ENCODE results near the gene ZC3H12A.
A peak's percentile ranks its signal among the peaks of the same experiment; 100 is the strongest.
"Not testable (repeated sequence)": the region's sequence is repeated elsewhere in the genome, so short reads cannot be mapped to it uniquely, and the experiment has no call there.

Gene ZC3H12A

DNA sequence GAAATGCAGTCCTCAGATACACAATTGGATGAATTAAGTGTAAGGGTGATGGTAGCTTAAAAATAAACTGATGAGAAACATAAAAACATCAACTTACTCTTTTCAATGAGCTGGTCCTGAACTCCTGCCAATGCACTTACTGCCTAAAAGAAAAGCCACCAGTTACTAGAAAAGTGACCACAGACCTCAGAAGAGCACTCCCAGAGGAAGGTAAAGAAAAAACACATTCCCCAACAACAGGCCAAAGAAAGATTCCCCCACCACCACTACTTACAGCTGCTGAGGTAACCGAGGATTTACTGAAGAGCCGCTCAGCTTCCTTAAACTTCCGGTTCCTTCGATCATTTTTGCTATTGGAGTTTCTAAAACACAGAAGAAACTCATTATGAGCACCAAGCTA, 34.8 kb downstream of the ZC3H12A start:
- Histone ChIP-seq H2AFZ (ENCODE audit: low read depth, low read length) (no peak overlapping the region), H3K9me3 (ENCODE audit: low read length) (no peaks in the 10 kb centered on the region), H3K4me1 (ENCODE audit: insufficient read depth, low read length) (peaks cover 9% of the 10 kb centered on the region), H3K27me3 (ENCODE audit: insufficient read depth, low read length) (no peaks in the 10 kb centered on the region), H3K36me3 (ENCODE audit: insufficient read depth, low read length) (peaks cover 56% of the 10 kb centered on the region), H3K4me3 (ENCODE audit: low read length) (no peak overlapping the region)

DNA sequence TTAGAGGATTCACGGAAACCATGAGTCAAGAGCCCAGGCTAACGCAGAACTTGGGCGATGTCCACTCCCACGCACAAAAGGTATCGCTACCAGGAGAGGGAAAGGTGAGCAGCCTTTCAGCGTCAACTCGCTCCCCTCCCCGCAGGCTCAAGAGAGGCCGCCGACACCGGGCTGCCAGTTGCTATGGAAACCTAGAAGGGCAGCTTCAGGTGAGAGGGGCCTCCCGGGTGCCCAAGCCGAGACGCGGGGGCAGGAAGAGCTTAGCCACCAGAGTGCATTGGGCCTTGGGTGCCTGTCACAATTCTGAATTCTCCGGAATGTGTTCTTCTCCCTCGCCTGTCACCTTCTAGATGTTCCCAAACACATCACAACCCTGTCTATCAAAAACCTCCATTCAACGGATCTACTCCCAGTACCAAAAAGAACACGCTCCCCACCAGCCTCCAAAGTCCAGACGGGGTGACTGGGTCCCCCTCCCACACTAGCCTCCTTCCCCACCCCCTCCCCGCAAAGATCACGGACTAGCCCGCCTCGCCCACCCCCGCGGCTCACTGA, 39.5 kb downstream of the ZC3H12A start:
- no peaks in the 10 kb centered on the region for H3K27me3 ChIP-seq (ENCODE audit: insufficient read depth, low read length)
- H2AFZ ChIP-seq (ENCODE audit: low read depth, low read length) = peak overlapping the region; percentile 69
- H3K4me1 ChIP-seq (ENCODE audit: insufficient read depth, low read length) = peaks cover 16% of the 10 kb centered on the region
- H3K4me3 ChIP-seq (ENCODE audit: low read length) = peak overlapping the region; percentile 56
- H3K9me3 ChIP-seq (ENCODE audit: low read length) = no peaks in the 10 kb centered on the region
- H3K36me3 ChIP-seq (ENCODE audit: insufficient read depth, low read length) = peaks cover 25% of the 10 kb centered on the region

DNA sequence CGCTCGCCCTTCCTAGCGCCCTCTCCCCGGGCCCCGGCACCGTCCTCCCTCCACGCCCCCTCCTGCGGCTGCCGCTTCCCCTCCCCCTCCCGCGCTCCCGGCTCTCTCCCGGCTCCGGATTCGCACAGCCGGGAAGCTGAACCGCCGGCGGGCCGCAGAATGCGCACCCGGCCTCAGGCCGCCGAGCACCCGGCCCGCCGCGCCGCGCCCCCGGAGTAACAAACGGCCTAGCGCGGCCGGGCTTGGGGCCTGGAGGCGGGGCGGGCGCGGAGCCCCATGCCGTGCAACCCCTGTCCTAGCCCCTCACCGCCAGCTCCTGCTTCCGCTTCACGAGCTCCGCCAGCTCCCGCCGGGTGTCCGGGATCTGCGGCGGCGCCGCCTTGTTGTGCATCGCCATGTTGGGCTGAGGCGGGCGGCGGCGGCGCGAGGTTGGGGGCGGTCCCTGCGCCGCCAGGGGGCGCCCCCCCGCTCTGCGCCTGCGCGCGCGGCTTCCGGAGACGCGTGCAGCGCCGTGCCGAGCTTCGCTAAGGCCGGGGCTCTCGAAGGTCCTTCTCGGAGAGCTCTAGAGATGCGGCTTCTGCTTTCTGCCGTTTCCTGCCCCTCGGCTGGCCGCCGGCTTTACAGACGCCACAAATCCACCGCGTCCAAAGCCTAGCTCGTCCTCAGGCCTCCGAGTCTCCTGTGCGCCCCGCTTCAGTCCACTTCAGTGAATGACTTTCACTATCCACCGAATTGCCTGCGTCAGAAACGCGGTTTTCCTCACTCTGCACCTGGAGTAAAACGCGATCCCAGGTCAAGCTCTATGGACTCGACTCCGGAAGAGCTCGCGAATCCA, 40.2 kb downstream of the ZC3H12A start, which contains the start of gene MEAF6:
TSS of gene MEAF6 (minus strand) at position 417 of the 835 bp plus-strand sequence. CDS start at position 397, 20 bp downstream.
- Histone ChIP-seq H2AFZ (ENCODE audit: low read depth, low read length) (peak within 1 kb of the TSS; percentile 69), H3K4me3 (ENCODE audit: low read length) (peak within 1 kb of the TSS; percentile 56), H3K9me3 (ENCODE audit: low read length) (no peaks in the 10 kb centered on the region), H3K4me1 (ENCODE audit: insufficient read depth, low read length) (peaks cover 16% of the 10 kb centered on the region), H3K36me3 (ENCODE audit: insufficient read depth, low read length) (peaks cover 19% of the 10 kb centered on the region), H3K27me3 (ENCODE audit: insufficient read depth, low read length) (no peaks in the 10 kb centered on the region)

DNA sequence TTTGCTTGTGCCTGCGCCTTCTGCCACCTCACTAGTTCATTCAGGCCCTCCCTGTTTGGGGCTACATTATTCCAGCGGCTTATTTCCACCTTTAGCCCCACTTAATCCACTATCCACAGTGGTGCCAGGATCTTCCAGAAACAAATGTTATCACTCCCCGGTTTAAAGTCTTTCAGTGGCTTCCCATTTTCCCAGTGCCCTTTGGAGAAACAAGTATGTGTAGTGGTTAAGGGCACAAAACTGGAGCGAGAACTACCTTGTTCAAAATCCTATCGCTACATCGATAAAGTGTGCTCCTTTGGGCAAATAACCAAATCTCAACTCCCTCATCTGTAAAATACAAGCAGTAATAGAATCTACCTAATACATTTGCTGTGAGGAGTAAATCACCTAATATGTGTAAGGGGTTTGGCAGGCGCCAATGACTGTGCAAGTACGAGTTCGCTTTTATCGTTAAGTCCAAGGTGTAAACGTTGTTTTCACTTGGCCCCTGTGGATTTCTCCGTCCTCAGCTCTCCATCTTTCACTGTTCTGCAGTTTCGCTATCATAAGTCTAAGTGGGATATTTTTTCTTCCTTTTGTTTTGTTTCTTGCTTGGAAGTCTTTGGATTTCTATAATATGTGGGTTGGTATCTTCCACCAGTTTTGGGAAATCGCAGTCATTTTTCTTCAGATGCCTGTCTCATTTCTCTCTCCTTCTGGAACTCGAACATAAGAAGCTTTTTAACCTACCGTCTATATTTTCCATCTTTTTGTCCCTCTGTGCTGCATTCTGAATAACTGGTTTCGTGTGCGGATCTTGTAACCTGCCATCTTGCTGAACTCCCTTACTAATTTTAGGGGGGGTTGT, 41.0 kb downstream of the ZC3H12A start:
- peaks cover 19% of the 10 kb centered on the region for H3K36me3 ChIP-seq (ENCODE audit: insufficient read depth, low read length)
- H2AFZ ChIP-seq (ENCODE audit: low read depth, low read length) = peak overlapping the region; percentile 69
- no peaks in the 10 kb centered on the region for H3K27me3 ChIP-seq (ENCODE audit: insufficient read depth, low read length)
- H3K4me1 ChIP-seq (ENCODE audit: insufficient read depth, low read length) = peaks cover 16% of the 10 kb centered on the region
- no peaks in the 10 kb centered on the region for H3K9me3 ChIP-seq (ENCODE audit: low read length)
- H3K4me3 ChIP-seq (ENCODE audit: low read length) = peak overlapping the region; percentile 56

DNA sequence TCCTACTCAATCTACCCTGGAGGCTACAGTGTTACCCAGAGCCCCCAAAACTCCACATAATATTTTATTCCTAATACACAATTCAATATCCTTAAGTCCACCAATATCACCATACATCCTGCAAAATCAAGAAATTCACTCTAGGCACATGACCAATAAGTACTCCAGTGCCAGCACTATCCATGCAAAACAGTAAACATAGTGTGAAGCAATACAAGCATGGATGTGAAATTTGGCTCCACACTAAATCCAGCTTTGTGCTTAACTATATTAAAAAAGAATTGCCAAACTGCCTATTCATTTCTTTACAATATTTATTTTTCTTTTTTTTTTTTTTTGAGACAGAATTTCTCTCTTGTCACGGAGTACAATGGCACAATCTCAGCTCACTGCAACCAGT, 43.2 kb downstream of the ZC3H12A start:
- Histone ChIP-seq H3K4me3 (ENCODE audit: low read length) (no peak overlapping the region), H3K9me3 (ENCODE audit: low read length) (no peaks in the 10 kb centered on the region), H2AFZ (ENCODE audit: low read depth, low read length) (no peak overlapping the region), H3K4me1 (ENCODE audit: insufficient read depth, low read length) (peaks cover 16% of the 10 kb centered on the region), H3K36me3 (ENCODE audit: insufficient read depth, low read length) (peaks cover 7% of the 10 kb centered on the region), H3K27me3 (ENCODE audit: insufficient read depth, low read length) (no peaks in the 10 kb centered on the region)

DNA sequence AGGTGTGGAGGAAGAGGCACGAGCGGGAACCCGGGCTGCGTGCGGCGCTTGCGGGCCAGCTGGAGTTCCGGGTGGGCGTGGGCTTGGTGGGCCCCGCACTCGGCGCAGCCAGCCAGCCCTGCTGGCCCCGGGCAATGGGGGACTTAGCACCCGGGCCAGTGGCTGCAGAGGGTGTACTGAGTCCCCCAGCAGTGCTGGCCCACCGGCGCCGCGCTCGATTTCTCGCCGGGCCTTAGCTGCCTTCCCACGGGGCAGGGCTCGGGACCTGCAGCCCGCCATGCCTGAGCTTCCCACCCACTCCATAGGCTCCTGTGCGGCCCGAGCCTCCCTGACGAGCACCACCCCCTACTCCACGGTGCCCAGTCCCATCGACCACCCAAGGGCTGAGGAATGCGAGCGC, 43.9 kb downstream of the ZC3H12A start:
- not testable (repeated sequence) for H3K9me3 ChIP-seq (ENCODE audit: low read length); H3K27me3 ChIP-seq (ENCODE audit: insufficient read depth, low read length); H2AFZ ChIP-seq (ENCODE audit: low read depth, low read length); H3K4me3 ChIP-seq (ENCODE audit: low read length); H3K36me3 ChIP-seq (ENCODE audit: insufficient read depth, low read length)
- peaks cover 13% of the 10 kb centered on the region for H3K4me1 ChIP-seq (ENCODE audit: insufficient read depth, low read length)

DNA sequence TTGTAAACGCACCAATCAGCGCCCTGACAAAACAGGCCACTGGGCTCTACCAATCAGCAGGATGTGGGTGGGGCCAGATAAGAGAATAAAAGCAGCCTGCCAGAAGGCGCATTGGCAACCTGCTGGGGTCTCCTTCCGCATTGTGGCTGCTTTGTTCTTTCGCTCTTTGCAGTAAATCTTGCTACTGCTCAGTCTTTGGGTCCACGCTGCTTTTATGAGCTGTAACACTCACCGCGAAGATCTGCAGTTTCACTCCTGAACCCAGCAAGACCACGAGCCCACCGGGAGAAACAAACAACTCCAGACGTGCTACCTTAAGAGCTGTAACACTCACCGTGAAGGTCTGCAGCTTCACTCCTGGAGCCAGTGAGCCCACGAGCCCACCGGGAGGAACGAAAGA, 44.5 kb downstream of the ZC3H12A start:
- H3K36me3 ChIP-seq (ENCODE audit: insufficient read depth, low read length); H3K9me3 ChIP-seq (ENCODE audit: low read length); H2AFZ ChIP-seq (ENCODE audit: low read depth, low read length); H3K27me3 ChIP-seq (ENCODE audit: insufficient read depth, low read length); H3K4me1 ChIP-seq (ENCODE audit: insufficient read depth, low read length); H3K4me3 ChIP-seq (ENCODE audit: low read length): not testable (repeated sequence)

DNA sequence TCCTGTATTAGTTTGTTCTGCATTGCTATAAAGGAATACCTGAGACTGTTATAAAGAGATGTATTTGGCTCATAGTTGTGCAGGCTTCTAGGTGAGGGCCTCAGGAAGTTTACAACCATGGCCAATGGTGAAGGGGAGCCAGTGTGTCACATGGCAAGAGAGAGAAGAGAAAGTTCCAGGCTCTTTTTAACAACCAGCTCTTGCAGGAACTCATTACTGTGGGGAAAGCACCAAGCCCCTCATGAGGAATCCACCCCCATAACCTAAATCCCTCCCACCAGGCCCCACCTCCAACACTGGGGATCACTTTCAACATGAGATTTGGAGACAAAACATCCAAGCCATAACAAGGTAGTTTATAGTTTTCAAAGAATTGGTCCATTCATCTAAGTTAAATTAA, 45.2 kb downstream of the ZC3H12A start:
- H3K27me3 ChIP-seq (ENCODE audit: insufficient read depth, low read length) = no peaks in the 10 kb centered on the region
- H3K9me3 ChIP-seq (ENCODE audit: low read length) = no peaks in the 10 kb centered on the region
- peaks cover 7% of the 10 kb centered on the region for H3K4me1 ChIP-seq (ENCODE audit: insufficient read depth, low read length)
- no peak overlapping the region for H3K4me3 ChIP-seq (ENCODE audit: low read length)
- H3K36me3 ChIP-seq (ENCODE audit: insufficient read depth, low read length) = no peaks in the 10 kb centered on the region
- no peak overlapping the region for H2AFZ ChIP-seq (ENCODE audit: low read depth, low read length)

DNA sequence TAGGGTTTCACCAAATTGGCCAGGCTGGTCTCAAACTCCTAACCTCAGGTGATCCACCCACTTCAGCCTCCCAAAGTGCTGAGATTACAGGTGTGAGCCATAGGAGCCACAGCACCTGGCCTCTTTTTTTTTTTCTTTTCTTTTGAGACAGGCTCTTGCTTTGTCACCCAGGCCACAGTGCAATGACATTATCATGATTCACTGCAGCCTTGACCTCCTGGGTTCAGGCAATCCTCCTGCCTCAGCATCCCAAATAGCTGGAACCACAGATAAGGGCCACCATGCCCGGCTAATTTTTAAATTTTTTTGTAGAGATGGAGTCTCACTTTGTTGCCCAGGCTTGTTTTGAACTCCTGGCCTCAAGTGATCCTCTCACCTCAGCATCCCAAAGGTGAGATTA, 55.5 kb downstream of the ZC3H12A start:
- H3K27me3 ChIP-seq (ENCODE audit: insufficient read depth, low read length); H3K36me3 ChIP-seq (ENCODE audit: insufficient read depth, low read length); H2AFZ ChIP-seq (ENCODE audit: low read depth, low read length); H3K4me1 ChIP-seq (ENCODE audit: insufficient read depth, low read length); H3K9me3 ChIP-seq (ENCODE audit: low read length); H3K4me3 ChIP-seq (ENCODE audit: low read length): not testable (repeated sequence)

DNA sequence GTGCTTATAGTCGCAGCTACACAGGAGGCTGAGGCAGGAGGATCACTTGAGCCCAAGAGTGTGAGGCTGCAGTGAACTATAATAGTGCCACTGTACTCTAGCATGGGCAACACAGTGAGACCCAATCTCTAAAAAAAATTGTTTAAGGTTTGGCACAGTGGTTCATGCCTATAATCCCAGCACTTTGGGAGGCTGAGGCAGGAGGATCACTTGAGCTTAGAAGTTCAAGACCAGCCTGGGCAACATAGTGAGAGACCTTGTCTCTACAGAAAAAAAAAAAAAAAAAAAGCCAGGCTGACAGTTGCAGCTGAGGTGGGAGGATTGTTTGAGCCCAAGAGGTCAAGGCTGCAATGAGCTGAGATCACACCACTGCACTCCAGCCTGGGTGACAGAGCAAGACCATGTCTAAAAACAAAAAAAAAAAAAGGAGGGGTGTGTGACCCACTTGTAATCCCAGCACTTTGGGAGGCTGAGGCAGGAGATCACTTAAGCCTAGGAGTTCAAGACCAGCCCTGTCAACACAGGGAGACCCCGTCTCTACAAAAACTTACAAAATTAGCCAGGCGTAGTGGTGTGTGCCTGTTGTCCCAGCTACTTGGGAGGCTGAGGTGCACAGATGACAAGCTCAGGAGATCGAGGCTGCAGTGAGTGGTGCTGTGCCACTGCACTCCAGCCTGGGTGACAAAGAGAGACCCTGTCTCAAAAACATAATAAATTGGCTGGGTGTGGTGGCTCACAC, 58.2 kb downstream of the ZC3H12A start:
- H3K27me3 ChIP-seq (ENCODE audit: insufficient read depth, low read length); H3K4me3 ChIP-seq (ENCODE audit: low read length); H3K9me3 ChIP-seq (ENCODE audit: low read length); H2AFZ ChIP-seq (ENCODE audit: low read depth, low read length); H3K4me1 ChIP-seq (ENCODE audit: insufficient read depth, low read length): not testable (repeated sequence)
- peaks cover 17% of the 10 kb centered on the region for H3K36me3 ChIP-seq (ENCODE audit: insufficient read depth, low read length)

DNA sequence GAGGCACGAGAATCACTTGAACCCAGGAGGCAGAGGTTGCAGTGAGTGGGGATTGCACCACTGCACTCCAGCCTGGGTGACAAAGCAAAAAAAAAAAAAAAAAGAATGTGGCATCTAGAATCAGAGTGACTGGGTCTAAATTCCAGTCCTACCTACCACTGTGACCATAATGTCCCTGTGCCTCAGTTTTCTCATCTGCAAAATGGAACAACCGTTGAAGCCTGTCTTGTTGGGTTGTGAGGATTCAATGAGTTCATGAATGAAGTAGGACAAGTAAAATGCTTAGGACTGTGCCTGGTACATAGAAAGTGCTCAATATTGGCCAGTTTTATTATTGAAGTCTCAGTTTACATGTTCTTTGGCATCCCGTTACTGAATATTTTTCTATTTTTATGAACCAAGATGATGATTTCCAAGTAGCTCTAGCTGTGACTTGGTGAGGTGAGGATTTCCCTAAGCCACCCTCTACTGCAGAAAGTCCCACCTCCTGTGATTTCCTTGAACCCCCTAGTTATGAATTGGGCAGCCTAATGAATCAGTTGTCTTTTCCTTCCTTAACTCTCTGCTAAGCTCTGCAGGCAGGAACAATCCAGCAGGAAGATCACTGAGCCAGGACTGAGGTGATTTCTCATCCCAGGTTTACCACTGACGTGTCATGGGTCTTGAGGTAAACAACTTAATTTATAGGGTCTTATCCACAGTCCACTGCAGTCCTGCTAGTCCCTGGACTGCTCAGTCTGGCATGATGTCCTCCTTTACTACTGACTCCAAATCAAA, 59.1 kb downstream of the ZC3H12A start:
- H3K4me1 ChIP-seq (ENCODE audit: insufficient read depth, low read length) = no peaks in the 10 kb centered on the region
- H2AFZ ChIP-seq (ENCODE audit: low read depth, low read length) = no peak overlapping the region
- peaks cover 21% of the 10 kb centered on the region for H3K36me3 ChIP-seq (ENCODE audit: insufficient read depth, low read length)

More for the DNA sequence above, 59.1 kb downstream of the ZC3H12A start:
- Histone ChIP-seq H3K4me3 (ENCODE audit: low read length) (no peak overlapping the region), H3K27me3 (ENCODE audit: insufficient read depth, low read length) (no peaks in the 10 kb centered on the region), H3K9me3 (ENCODE audit: low read length) (no peaks in the 10 kb centered on the region)
